H9 (cell line): ENCODE data around the gene HIPK3. TPM values are rescaled to one million over a fixed set of nuclear protein-coding genes. Genes with fewer than 3 reads are reported as not detected.

ENCODE experiments used
- DNase-seq: peaks from one replicate; pipeline ENCODE4 v3.0.0-alpha.2; 2017
- H2AFZ ChIP-seq: one replicate; pipeline ENCODE4 v1.6.1; 2013; ENCODE audit warnings: mild to moderate bottlenecking, low read length, control low read depth, moderate library complexity
- H2AK5ac ChIP-seq: 2 replicates; pipeline ENCODE4 v1.6.1; 2013; ENCODE audit warnings: low read length, control low read depth, mixed read lengths; ENCODE audit not compliant: insufficient read length
- H2BK120ac ChIP-seq: one replicate; pipeline ENCODE4 v1.6.1; 2013; ENCODE audit warnings: low read depth, mild to moderate bottlenecking, low read length, control low read depth, inconsistent platforms; ENCODE audit not compliant: poor library complexity, severe bottlenecking
- H2BK12ac ChIP-seq: 2 replicates; pipeline ENCODE4 v1.6.1; 2013; ENCODE audit warnings: low read length, control low read depth, mixed read lengths, low read depth; ENCODE audit not compliant: insufficient read length
- H2BK15ac ChIP-seq: 2 replicates; pipeline ENCODE4 v1.6.1; 2013; ENCODE audit warnings: low read depth, low read length, control low read depth
- H2BK20ac ChIP-seq: one replicate; pipeline ENCODE4 v1.6.1; 2013; ENCODE audit warnings: low read depth, mild to moderate bottlenecking, low read length, control low read depth, inconsistent platforms; ENCODE audit not compliant: poor library complexity, severe bottlenecking
- H2BK5ac ChIP-seq: 2 replicates; pipeline ENCODE4 v1.6.1; 2013; ENCODE audit warnings: low read length, control low read depth, mixed read lengths; ENCODE audit not compliant: insufficient read length
- H3K14ac ChIP-seq: 2 replicates; pipeline ENCODE4 v1.6.1; 2013; ENCODE audit warnings: low read length, control low read depth; ENCODE audit not compliant: insufficient read depth
- H3K18ac ChIP-seq: 2 replicates; pipeline ENCODE4 v1.6.1; 2013; ENCODE audit warnings: low read depth, mild to moderate bottlenecking, mixed read lengths, low read length, control low read depth; ENCODE audit not compliant: insufficient read length
- H3K23ac ChIP-seq: 2 replicates; pipeline ENCODE4 v1.6.1; 2013; ENCODE audit warnings: low read length, control low read depth, mixed read lengths, low read depth; ENCODE audit not compliant: insufficient read length
- H3K23me2 ChIP-seq: 2 replicates; pipeline ENCODE4 v1.6.1; 2013; ENCODE audit warnings: low read depth, mild to moderate bottlenecking, mixed read lengths, low read length, control low read depth; ENCODE audit not compliant: insufficient read length, poor library complexity, severe bottlenecking
- H3K27ac ChIP-seq: 2 replicates; pipeline ENCODE4 v1.5.1; 2013; ENCODE audit warnings: low read length, control low read depth, mixed read lengths, low read depth; ENCODE audit not compliant: insufficient read length
- H3K27me3 ChIP-seq: 2 replicates; pipeline ENCODE4 v1.6.1; 2013; ENCODE audit warnings: low read length, control low read depth, inconsistent platforms; ENCODE audit not compliant: insufficient read depth
- H3K4ac ChIP-seq: 2 replicates; pipeline ENCODE4 v1.6.1; 2013; ENCODE audit warnings: low read depth, mild to moderate bottlenecking, control low read depth, inconsistent platforms, low read length, moderate library complexity
- H3K4me1 ChIP-seq: 2 replicates; pipeline ENCODE4 v1.6.1; 2013; ENCODE audit warnings: low read length, control low read depth, inconsistent platforms; ENCODE audit not compliant: insufficient read depth
- H3K4me2 ChIP-seq: 2 replicates; pipeline ENCODE4 v1.6.1; 2013; ENCODE audit warnings: low read length, control low read depth, mixed read lengths; ENCODE audit not compliant: insufficient read length, insufficient read depth
- H3K56ac ChIP-seq: 2 replicates; pipeline ENCODE4 v1.6.1; 2013; ENCODE audit warnings: low read depth, mild to moderate bottlenecking, mixed read lengths, low read length, control low read depth; ENCODE audit not compliant: insufficient read length
- H3K79me1 ChIP-seq: 2 replicates; pipeline ENCODE4 v1.6.1; 2013; ENCODE audit warnings: low read depth, mild to moderate bottlenecking, moderate library complexity, low read length, control low read depth, inconsistent platforms; ENCODE audit not compliant: insufficient read depth, poor library complexity, severe bottlenecking
- H3K79me2 ChIP-seq: 2 replicates; pipeline ENCODE4 v1.6.1; 2013; ENCODE audit warnings: low read length, control low read depth, inconsistent platforms; ENCODE audit not compliant: insufficient read depth
- H3K9ac ChIP-seq: 2 replicates; pipeline ENCODE4 v1.6.1; 2013; ENCODE audit warnings: low read length, control low read depth, mixed read lengths; ENCODE audit not compliant: insufficient read length; ENCODE audit errors: extremely low read depth
- H3K9me3 ChIP-seq: one replicate; pipeline ENCODE4 v1.6.1; 2013; ENCODE audit warnings: low read depth, low read length, inconsistent platforms; ENCODE audit not compliant: control insufficient read depth
- H3T11ph ChIP-seq: one replicate; pipeline ENCODE4 v1.6.1; 2013; ENCODE audit warnings: mild to moderate bottlenecking, low read length, control low read depth, inconsistent platforms
- H4K20me1 ChIP-seq: one replicate; pipeline ENCODE4 v1.6.1; 2013; ENCODE audit not compliant: control insufficient read depth, insufficient read length, insufficient read depth
- H4K5ac ChIP-seq: 2 replicates; pipeline ENCODE4 v1.6.1; 2013; ENCODE audit warnings: low read depth, mild to moderate bottlenecking, mixed read lengths, low read length, control low read depth; ENCODE audit not compliant: insufficient read length
- H4K8ac ChIP-seq: replicated peaks from 2 replicates; pipeline ENCODE4 v1.6.1; 2013; ENCODE audit warnings: low read length, control low read depth, mixed read lengths, low read depth; ENCODE audit not compliant: insufficient read length
- H4K91ac ChIP-seq: 2 replicates; pipeline ENCODE4 v1.6.1; 2013; ENCODE audit warnings: low read depth, mild to moderate bottlenecking, moderate library complexity, mixed read lengths, low read length, control low read depth; ENCODE audit not compliant: insufficient read length
- H3K27ac Mint-ChIP-seq, 3 experiments: 2 replicates in 2 of 3; 3 replicates in 1 of 3; pipeline ENCODE4 v1.8.0; 2020 to 2021; ENCODE audit warnings: mixed read lengths in 3 of 3, mild to moderate bottlenecking in 1 of 3, moderate library complexity in 1 of 3
- H3K27me3 Mint-ChIP-seq: 2 replicates; pipeline ENCODE4 v1.8.0; 2021; ENCODE audit warnings: low read depth, mild to moderate bottlenecking, moderate library complexity, mixed read lengths
- H3K36me3 Mint-ChIP-seq, 3 experiments: 2 replicates in 2 of 3; 3 replicates in 1 of 3; pipeline ENCODE4 v1.8.0; 2020 to 2021; ENCODE audit warnings: low read depth in 3 of 3, mixed read lengths in 3 of 3; ENCODE audit not compliant: insufficient read depth in 1 of 3
- H3K4me1 Mint-ChIP-seq, 2 experiments: 2 replicates each; pipeline ENCODE4 v1.8.0; 2020; ENCODE audit warnings: mixed read lengths in 2 of 2
- H3K4me3 Mint-ChIP-seq, 2 experiments: 2 replicates in 1 of 2; 3 replicates in 1 of 2; pipeline ENCODE4 v1.8.0; 2020 to 2021; ENCODE audit warnings: mild to moderate bottlenecking in 2 of 2, mixed read lengths in 2 of 2, moderate library complexity in 1 of 2
- H3K9me3 Mint-ChIP-seq, 2 experiments: 2 replicates in 1 of 2; 3 replicates in 1 of 2; pipeline ENCODE4 v1.8.0; 2020; ENCODE audit warnings: mild to moderate bottlenecking in 2 of 2, mixed read lengths in 2 of 2, moderate library complexity in 1 of 2
- WGBS: extraction: QIAGEN DNeasy Blood & Tissue Kit; methylation state at CpG from one replicate; pipeline ENCODE4 v1.1.7; 2013; ENCODE audit warnings: missing lambda C conversion rate, low lambda C conversion rate, mixed read lengths; ENCODE audit not compliant: insufficient read length; ENCODE audit errors: extremely low coverage; 5-methylcytosine and 5-hydroxymethylcytosine counted together
- total RNA-seq: library from RNA; stranded (reverse); gene quantifications from 2 replicates; pipeline ENCODE4 v1.2.1, GENCODE V29; 2021
- TF ChIP-seq, protein P1 (sequence below): fragments of 200-600 bp; sonication (generic); conservative IDR thresholded peaks from 3 replicates; pipeline ENCODE4 v1.8.0; 2021; ENCODE audit warnings: antibody characterized with exemption, mild to moderate bottlenecking

The HIPK3 gene
- total RNA-seq, 1 experiment from 2014 or later: 23.4 TPM

DNA sequence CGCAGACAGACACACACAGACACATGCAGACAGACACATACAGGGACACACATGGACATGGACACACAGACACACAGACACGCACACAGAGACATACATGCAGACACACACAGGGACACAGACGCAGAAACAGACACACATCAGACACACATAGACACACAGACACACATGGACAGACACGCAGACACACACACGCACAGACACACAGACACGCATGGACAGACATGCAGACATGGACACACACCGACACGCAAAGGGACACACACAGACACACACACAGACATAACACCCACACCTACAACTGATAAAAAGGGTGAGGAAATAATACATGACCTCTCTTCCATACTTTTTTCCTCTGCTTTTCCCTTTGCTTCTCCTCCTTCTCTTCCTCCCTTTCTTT lies 146.2 kb downstream of the HIPK3 start:
- Histone ChIP-seq H2BK12ac (no peak overlapping the region), H3K27ac (no peak overlapping the region), H3K18ac (no peak overlapping the region), H3K9me3 (no peaks in the 10 kb centered on the region), H3K79me1 (no peaks in the 10 kb centered on the region), H3K56ac (peak overlapping the region; percentile 44), H3K79me2 (no peaks in the 10 kb centered on the region; the same call in 1 of the 2 replicates), H4K20me1 (no peaks in the 10 kb centered on the region), H3K4ac (no peak overlapping the region), H4K8ac (peak overlapping the region; percentile 98), H2BK20ac (no peak overlapping the region), H3K14ac (peak overlapping the region; percentile 8; the same call in 1 of the 2 replicates), H2BK15ac (no peak overlapping the region), H3K9ac (no peak overlapping the region), H4K5ac (peak overlapping the region; percentile 91), H3K27me3 (no peaks in the 10 kb centered on the region), H3K23me2 (no peaks in the 10 kb centered on the region), H2AK5ac (no peak overlapping the region), H3K4me2 (no peak overlapping the region), H2AFZ (no peak overlapping the region), H3K4me1 (no peaks in the 10 kb centered on the region; the same call in 1 of the 2 replicates), H4K91ac (no peak overlapping the region), H2BK5ac (no peak overlapping the region), H2BK120ac (no peak overlapping the region), H3T11ph (no peak overlapping the region), H3K23ac (no peak overlapping the region)
- no peaks in the 10 kb centered on the region for H3K27me3 Mint-ChIP-seq
- no peak for DNase-seq
- H3K4me1 Mint-ChIP-seq: peaks cover 12 to 13% of the 10 kb centered on the region in 2 experiments
- TF ChIP-seq, protein P1, sequence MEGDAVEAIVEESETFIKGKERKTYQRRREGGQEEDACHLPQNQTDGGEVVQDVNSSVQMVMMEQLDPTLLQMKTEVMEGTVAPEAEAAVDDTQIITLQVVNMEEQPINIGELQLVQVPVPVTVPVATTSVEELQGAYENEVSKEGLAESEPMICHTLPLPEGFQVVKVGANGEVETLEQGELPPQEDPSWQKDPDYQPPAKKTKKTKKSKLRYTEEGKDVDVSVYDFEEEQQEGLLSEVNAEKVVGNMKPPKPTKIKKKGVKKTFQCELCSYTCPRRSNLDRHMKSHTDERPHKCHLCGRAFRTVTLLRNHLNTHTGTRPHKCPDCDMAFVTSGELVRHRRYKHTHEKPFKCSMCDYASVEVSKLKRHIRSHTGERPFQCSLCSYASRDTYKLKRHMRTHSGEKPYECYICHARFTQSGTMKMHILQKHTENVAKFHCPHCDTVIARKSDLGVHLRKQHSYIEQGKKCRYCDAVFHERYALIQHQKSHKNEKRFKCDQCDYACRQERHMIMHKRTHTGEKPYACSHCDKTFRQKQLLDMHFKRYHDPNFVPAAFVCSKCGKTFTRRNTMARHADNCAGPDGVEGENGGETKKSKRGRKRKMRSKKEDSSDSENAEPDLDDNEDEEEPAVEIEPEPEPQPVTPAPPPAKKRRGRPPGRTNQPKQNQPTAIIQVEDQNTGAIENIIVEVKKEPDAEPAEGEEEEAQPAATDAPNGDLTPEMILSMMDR: no peak
- H3K9me3 Mint-ChIP-seq: no peaks in the 10 kb centered on the region; a peak in 1 of 5 replicates
- WGBS: no CpG with 5 or more reads among the region's 8 CpGs
- H3K36me3 Mint-ChIP-seq: no peaks in the 10 kb centered on the region
- no peak overlapping the region for H3K4me3 Mint-ChIP-seq
- H3K27ac Mint-ChIP-seq: no peak overlapping the region; a peak in 2 of 7 replicates
